ENCODE results near the gene GALNT14.

DNA sequence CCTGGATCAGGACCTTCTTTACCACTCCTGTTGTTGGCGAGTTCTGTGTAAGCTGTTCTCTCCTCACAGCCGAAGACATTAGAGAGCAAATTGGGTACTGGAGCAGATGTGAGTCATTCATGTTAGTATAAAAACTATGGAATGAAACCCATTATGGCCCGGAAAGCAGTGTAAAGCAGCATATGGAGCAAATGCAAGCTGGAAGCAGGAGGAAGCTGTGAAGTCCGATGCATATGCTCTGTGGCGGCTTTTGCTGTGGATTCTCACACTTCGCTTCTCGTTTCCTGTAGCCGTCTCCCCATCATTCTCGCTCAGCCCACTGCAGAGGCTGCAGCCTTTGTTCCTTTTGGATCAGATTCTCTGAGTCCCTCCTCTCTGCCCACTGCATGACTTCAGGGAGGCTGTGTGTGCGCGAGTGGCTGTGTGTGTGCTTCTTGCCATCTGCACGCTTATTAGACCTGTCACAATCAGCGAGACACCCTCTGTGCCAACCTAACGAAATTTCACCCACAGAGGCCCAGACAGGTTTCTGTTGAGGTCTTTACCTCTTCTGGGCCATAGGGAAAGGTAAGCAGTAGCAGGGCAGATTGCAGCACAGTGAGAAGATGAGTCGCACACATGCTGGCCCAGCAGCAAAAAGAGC lies 3.3 kb upstream of the GALNT14 start:
- TF ChIP-seq, protein P1, sequence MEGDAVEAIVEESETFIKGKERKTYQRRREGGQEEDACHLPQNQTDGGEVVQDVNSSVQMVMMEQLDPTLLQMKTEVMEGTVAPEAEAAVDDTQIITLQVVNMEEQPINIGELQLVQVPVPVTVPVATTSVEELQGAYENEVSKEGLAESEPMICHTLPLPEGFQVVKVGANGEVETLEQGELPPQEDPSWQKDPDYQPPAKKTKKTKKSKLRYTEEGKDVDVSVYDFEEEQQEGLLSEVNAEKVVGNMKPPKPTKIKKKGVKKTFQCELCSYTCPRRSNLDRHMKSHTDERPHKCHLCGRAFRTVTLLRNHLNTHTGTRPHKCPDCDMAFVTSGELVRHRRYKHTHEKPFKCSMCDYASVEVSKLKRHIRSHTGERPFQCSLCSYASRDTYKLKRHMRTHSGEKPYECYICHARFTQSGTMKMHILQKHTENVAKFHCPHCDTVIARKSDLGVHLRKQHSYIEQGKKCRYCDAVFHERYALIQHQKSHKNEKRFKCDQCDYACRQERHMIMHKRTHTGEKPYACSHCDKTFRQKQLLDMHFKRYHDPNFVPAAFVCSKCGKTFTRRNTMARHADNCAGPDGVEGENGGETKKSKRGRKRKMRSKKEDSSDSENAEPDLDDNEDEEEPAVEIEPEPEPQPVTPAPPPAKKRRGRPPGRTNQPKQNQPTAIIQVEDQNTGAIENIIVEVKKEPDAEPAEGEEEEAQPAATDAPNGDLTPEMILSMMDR (conservative IDR thresholded peaks at IDR 0.05 in 1 of 2, IDR thresholded peaks at IDR 0.05 in 1 of 2; ENCODE audit: extremely low read depth in 1 of 2, insufficient read depth in 1 of 2, low read depth in 1 of 2, low read length in 2 of 2): no peak
- no peak for TF ChIP-seq EZH2 (IDR thresholded peaks at IDR 0.05; ENCODE audit: borderline replicate concordance, low read length)
